HCT116 (cell line): Measurements from ENCODE around the gene STARD8. TPM values are rescaled to one million over a fixed set of nuclear protein-coding genes. Genes with fewer than 3 reads are reported as not detected.

Experiments used
- ATAC-seq: fragments of 200-7000 bp; cut with Tn5 transposase; 2 replicates; pipeline ENCODE4 v1.9.1; 2020; ENCODE audit warnings: mild to moderate bottlenecking, moderate library complexity
- BruUV-seq: library from RNA; stranded (reverse); fragments of 400-500 nt; replicated peaks from 2 replicates; lab custom pipeline; 2021; lab: Mats Ljungman, UMichigan
- CTCF ChIA-PET: fragments of 300-600 bp; sonication (Branson Sonifier 250); formaldehyde crosslinking; loops from one replicate; lab custom pipeline; 2021; ENCODE audit warnings: antibody characterized with exemption; lab: Charles Lee
- POLR2A ChIA-PET: fragments of 300-600, 350-600 bp; sonication (Branson Sonifier 250); formaldehyde crosslinking; loops from one replicate; lab custom pipeline; 2021; ENCODE audit warnings: antibody characterized with exemption; lab: Charles Lee
- RAD21 ChIA-PET, 2 experiments: fragments of 300-600 bp; sonication (Branson Sonifier 250); formaldehyde crosslinking; loops; one replicate each; lab custom pipeline; 2023; ENCODE audit warnings: low total read pairs in 2 of 2; ENCODE audit not compliant: uncharacterized antibody in 2 of 2, unreplicated experiment in 2 of 2, low non-redundant PET in 1 of 2; lab: Charles Lee
- DNase-seq: peaks from one replicate; pipeline ENCODE4 v3.0.0-alpha.2; 2010; ENCODE audit warnings: low read depth, low spot score
- H2AFZ ChIP-seq: fragments of 200-600 bp; shearing (Covaris generic), sonication (generic); 2 replicates; pipeline ENCODE4 v1.6.1; 2017; ENCODE audit warnings: low read depth, mixed run types, mixed read lengths, antibody characterized with exemption, low read length; ENCODE audit not compliant: poor library complexity, severe bottlenecking
- H3K27ac ChIP-seq: 2 replicates; pipeline ENCODE4 v1.5.1; 2012; ENCODE audit warnings: low read depth, low read length
- H3K27me3 ChIP-seq: fragments of 200-600 bp; sonication (generic); 2 replicates; pipeline ENCODE4 v1.6.1; 2016; ENCODE audit warnings: mixed run types, low read length, mixed read lengths; ENCODE audit not compliant: insufficient read depth
- H3K36me3 ChIP-seq, 2 experiments: fragments of 200-500 bp in 1 of 2; fragments of 200-600 bp in 1 of 2; sonication (Bioruptor generic) in 1 of 2; sonication (generic) in 1 of 2; 2 replicates each; pipeline versions ENCODE4 v1.5.1 to v1.6.1; 2014 to 2016; ENCODE audit warnings: low read length in 2 of 2, inconsistent platforms in 1 of 2, mixed read lengths in 1 of 2, mixed run types in 1 of 2; ENCODE audit not compliant: insufficient read depth in 2 of 2, control insufficient read depth in 1 of 2
- H3K4me1 ChIP-seq, 2 experiments: fragments of 200-600 bp in 1 of 2; sonication (generic) in 1 of 2; 2 replicates each; pipeline versions ENCODE4 v1.5.1 to v1.6.1; 2012 to 2017; ENCODE audit warnings: low read length in 2 of 2, inconsistent platforms in 1 of 2, mild to moderate bottlenecking in 1 of 2, mixed read lengths in 1 of 2, mixed run types in 1 of 2, moderate library complexity in 1 of 2; ENCODE audit not compliant: insufficient read depth in 2 of 2, control insufficient read depth in 1 of 2
- H3K4me2 ChIP-seq: fragments of 200-600 bp; sonication (generic); 2 replicates; pipeline ENCODE4 v1.6.1; 2017; ENCODE audit warnings: mixed run types, low read length, mixed read lengths
- H3K4me3 ChIP-seq, 2 experiments: fragments of 200-600 bp in 1 of 2; sonication (generic) in 1 of 2; replicated peaks in 1 of 2; 2 replicates each; pipeline ENCODE4 v1.5.1; 2011 to 2016; ENCODE audit warnings: low read length in 2 of 2, control low read depth in 1 of 2, low read depth in 1 of 2, mild to moderate bottlenecking in 1 of 2, mixed read lengths in 1 of 2, mixed run types in 1 of 2
- H3K79me2 ChIP-seq: fragments of 200-600 bp; sonication (generic); 2 replicates; pipeline ENCODE4 v1.6.1; 2017; ENCODE audit warnings: mild to moderate bottlenecking, mixed run types, low read length, moderate library complexity, mixed read lengths; ENCODE audit not compliant: insufficient read depth
- H3K9ac ChIP-seq: fragments of 200-600 bp; sonication (generic); 2 replicates; pipeline ENCODE4 v1.6.1; 2016; ENCODE audit warnings: low read length, mixed read lengths
- H3K9me2 ChIP-seq: fragments of 200-600 bp; sonication (generic), shearing (Covaris generic); 2 replicates; pipeline ENCODE4 v1.6.1; 2017; ENCODE audit warnings: mixed run types, mild to moderate bottlenecking, moderate library complexity; ENCODE audit not compliant: insufficient read depth
- H3K9me3 ChIP-seq, 2 experiments: fragments of 200-500 bp in 1 of 2; fragments of 200-600 bp in 1 of 2; sonication (Bioruptor generic) in 1 of 2; sonication (generic) in 1 of 2; 2 replicates each; pipeline ENCODE4 v1.6.1; 2014 to 2017; ENCODE audit warnings: low read length in 2 of 2, mixed read lengths in 2 of 2, inconsistent platforms in 1 of 2, low read depth in 1 of 2, mild to moderate bottlenecking in 1 of 2, mixed run types in 1 of 2, moderate library complexity in 1 of 2; ENCODE audit not compliant: control insufficient read depth in 1 of 2, insufficient read depth in 1 of 2
- H4K20me1 ChIP-seq: fragments of 200-600 bp; sonication (generic), shearing (Covaris generic); 2 replicates; pipeline ENCODE4 v1.6.1; 2017; ENCODE audit warnings: mixed run types, mild to moderate bottlenecking, moderate library complexity; ENCODE audit not compliant: insufficient read depth
- CBX3 ChIP-seq: IDR thresholded peaks from 2 replicates; pipeline ENCODE4 v1.6.1; 2012; ENCODE audit warnings: low read depth
- CEBPB ChIP-seq: IDR thresholded peaks from 2 replicates; pipeline ENCODE4 v1.6.1; 2012; ENCODE audit warnings: low read depth
- ELF1 ChIP-seq: IDR thresholded peaks from 2 replicates; pipeline ENCODE4 v1.6.1; 2012; ENCODE audit warnings: low read depth, borderline replicate concordance
- EZH2 ChIP-seq: fragments of 200-600 bp; sonication (generic); IDR thresholded peaks from 2 replicates; pipeline ENCODE4 v1.6.1; 2017; ENCODE audit warnings: antibody characterized with exemption, mixed run types
- EZH2phosphoT487 ChIP-seq: fragments of 200-600 bp; IDR thresholded peaks from 2 replicates; pipeline ENCODE4 v1.6.1; 2018; ENCODE audit warnings: antibody characterized with exemption, borderline replicate concordance
- FOSL1 ChIP-seq: IDR thresholded peaks from 2 replicates; pipeline ENCODE4 v1.6.1; 2012; ENCODE audit warnings: low read depth
- JUND ChIP-seq: IDR thresholded peaks from 2 replicates; pipeline ENCODE4 v1.6.1; 2012
- POLR2A ChIP-seq: IDR thresholded peaks from 2 replicates; pipeline ENCODE4 v1.7.0; 2011; ENCODE audit warnings: borderline replicate concordance; ENCODE audit not compliant: insufficient read depth, insufficient read length; ENCODE audit errors: extremely low read depth
- RAD21 ChIP-seq: IDR thresholded peaks from 2 replicates; pipeline ENCODE4 v1.6.1; 2012; ENCODE audit warnings: low read depth, mild to moderate bottlenecking
- SIN3A ChIP-seq: IDR thresholded peaks from 2 replicates; pipeline ENCODE4 v1.6.1; 2012; ENCODE audit warnings: low read depth
- SP1 ChIP-seq: IDR thresholded peaks from 2 replicates; pipeline ENCODE4 v1.6.1; 2012; ENCODE audit warnings: low read depth
- SRF ChIP-seq: IDR thresholded peaks from 2 replicates; pipeline ENCODE4 v1.6.1; 2012; ENCODE audit warnings: low read depth
- YY1 ChIP-seq: IDR thresholded peaks from 2 replicates; pipeline ENCODE4 v1.6.1; 2011; ENCODE audit warnings: low read length, low read depth, moderate library complexity, mild to moderate bottlenecking; ENCODE audit not compliant: insufficient replicate concordance; ENCODE audit errors: extremely low read depth
- ZFX ChIP-seq: fragments of 450-650 bp; IDR thresholded peaks from 2 replicates; pipeline ENCODE4 v1.6.1; 2017
- ZNF274 ChIP-seq: fragments of 200-500 bp; sonication (Bioruptor generic); IDR thresholded peaks from 2 replicates; pipeline ENCODE4 v1.6.1; 2014; ENCODE audit warnings: mild to moderate bottlenecking, low read depth, low read length, inconsistent platforms
- intact Hi-C: fragments of 100-400 bp; cut with micrococcal nuclease; formaldehyde crosslinking; loops from 2 replicates; pipeline ENCODE4 v1.10.0; 2022
- total RNA-seq: library from RNA; stranded (reverse); gene quantifications from one replicate; pipeline ENCODE4 v1.2.1, GENCODE V29; 2021; ENCODE audit not compliant: unreplicated experiment
- TF ChIP-seq, protein P1 (sequence below): IDR thresholded peaks from 2 replicates; pipeline ENCODE4 v1.6.1; 2012
- TF ChIP-seq, protein P2 (sequence below): IDR thresholded peaks from 2 replicates; pipeline ENCODE4 v1.6.1; 2012; ENCODE audit warnings: low read depth
- TF ChIP-seq, protein P3 (sequence below): IDR thresholded peaks from 2 replicates; pipeline ENCODE4 v1.6.1; 2011; ENCODE audit warnings: mild to moderate bottlenecking, low read length, moderate library complexity; ENCODE audit not compliant: insufficient replicate concordance; ENCODE audit errors: extremely low read depth
- TF ChIP-seq, protein P4 (sequence below), 3 experiments: fragments of 200-600 bp in 1 of 3; sonication (generic) in 1 of 3; IDR thresholded peaks in 2 of 3; conservative IDR thresholded peaks in 1 of 3; 2 replicates each; pipeline ENCODE4 v1.5.1; 2012 to 2017; ENCODE audit warnings: low read depth in 2 of 3, low read length in 2 of 3, antibody characterized with exemption in 1 of 3, borderline replicate concordance in 1 of 3, control low read depth in 1 of 3, mild to moderate bottlenecking in 1 of 3, mixed read lengths in 1 of 3, mixed run types in 1 of 3, moderate library complexity in 1 of 3; ENCODE audit not compliant: insufficient read depth in 1 of 3
- TF ChIP-seq, protein P5 (sequence below): IDR thresholded peaks from 2 replicates; pipeline ENCODE4 v1.6.1; 2012

The STARD8 gene
- total RNA-seq, 1 experiment from 2014 or later = 5.4 TPM

DNA sequence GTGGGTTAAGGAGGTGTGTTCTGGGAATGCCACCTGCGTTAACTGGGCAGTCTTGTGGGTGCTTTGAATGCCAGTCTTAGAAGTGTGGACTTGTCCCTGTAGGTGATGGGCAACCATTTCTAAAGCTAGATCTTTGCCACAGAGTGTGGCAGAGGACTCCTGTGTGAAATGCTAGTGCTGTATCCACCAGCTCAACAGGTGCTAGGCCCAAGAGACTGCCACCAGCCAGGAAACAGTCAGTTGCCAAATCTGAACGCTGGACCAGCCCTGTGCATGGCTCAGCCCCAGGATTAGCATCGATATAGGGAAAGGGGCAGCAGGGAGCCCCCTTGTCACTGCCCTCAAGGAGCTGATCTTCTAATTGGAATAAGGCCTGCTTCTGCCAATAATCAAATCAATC is 35.3 kb downstream of the STARD8 start:
- H4K20me1 ChIP-seq = no peaks in the 10 kb centered on the region
- no peaks in the 10 kb centered on the region for H3K36me3 ChIP-seq
- H3K4me1 ChIP-seq = no peaks in the 10 kb centered on the region
- no peaks in the 10 kb centered on the region for H3K79me2 ChIP-seq
- no peak overlapping the region for H3K4me3 ChIP-seq
- no peak for TF ChIP-seq RAD21
- no peak for TF ChIP-seq POLR2A
- no peak for TF ChIP-seq SP1
- TF ChIP-seq, protein P1, sequence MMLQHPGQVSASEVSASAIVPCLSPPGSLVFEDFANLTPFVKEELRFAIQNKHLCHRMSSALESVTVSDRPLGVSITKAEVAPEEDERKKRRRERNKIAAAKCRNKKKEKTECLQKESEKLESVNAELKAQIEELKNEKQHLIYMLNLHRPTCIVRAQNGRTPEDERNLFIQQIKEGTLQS = no peak
- TF ChIP-seq YY1 = no peak
- TF ChIP-seq, protein P2, sequence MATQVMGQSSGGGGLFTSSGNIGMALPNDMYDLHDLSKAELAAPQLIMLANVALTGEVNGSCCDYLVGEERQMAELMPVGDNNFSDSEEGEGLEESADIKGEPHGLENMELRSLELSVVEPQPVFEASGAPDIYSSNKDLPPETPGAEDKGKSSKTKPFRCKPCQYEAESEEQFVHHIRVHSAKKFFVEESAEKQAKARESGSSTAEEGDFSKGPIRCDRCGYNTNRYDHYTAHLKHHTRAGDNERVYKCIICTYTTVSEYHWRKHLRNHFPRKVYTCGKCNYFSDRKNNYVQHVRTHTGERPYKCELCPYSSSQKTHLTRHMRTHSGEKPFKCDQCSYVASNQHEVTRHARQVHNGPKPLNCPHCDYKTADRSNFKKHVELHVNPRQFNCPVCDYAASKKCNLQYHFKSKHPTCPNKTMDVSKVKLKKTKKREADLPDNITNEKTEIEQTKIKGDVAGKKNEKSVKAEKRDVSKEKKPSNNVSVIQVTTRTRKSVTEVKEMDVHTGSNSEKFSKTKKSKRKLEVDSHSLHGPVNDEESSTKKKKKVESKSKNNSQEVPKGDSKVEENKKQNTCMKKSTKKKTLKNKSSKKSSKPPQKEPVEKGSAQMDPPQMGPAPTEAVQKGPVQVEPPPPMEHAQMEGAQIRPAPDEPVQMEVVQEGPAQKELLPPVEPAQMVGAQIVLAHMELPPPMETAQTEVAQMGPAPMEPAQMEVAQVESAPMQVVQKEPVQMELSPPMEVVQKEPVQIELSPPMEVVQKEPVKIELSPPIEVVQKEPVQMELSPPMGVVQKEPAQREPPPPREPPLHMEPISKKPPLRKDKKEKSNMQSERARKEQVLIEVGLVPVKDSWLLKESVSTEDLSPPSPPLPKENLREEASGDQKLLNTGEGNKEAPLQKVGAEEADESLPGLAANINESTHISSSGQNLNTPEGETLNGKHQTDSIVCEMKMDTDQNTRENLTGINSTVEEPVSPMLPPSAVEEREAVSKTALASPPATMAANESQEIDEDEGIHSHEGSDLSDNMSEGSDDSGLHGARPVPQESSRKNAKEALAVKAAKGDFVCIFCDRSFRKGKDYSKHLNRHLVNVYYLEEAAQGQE = no peak
- TF ChIP-seq JUND = no peak
- TF ChIP-seq, protein P3, sequence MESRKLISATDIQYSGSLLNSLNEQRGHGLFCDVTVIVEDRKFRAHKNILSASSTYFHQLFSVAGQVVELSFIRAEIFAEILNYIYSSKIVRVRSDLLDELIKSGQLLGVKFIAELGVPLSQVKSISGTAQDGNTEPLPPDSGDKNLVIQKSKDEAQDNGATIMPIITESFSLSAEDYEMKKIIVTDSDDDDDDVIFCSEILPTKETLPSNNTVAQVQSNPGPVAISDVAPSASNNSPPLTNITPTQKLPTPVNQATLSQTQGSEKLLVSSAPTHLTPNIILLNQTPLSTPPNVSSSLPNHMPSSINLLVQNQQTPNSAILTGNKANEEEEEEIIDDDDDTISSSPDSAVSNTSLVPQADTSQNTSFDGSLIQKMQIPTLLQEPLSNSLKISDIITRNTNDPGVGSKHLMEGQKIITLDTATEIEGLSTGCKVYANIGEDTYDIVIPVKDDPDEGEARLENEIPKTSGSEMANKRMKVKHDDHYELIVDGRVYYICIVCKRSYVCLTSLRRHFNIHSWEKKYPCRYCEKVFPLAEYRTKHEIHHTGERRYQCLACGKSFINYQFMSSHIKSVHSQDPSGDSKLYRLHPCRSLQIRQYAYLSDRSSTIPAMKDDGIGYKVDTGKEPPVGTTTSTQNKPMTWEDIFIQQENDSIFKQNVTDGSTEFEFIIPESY = no peak
- TF ChIP-seq, protein P4, sequence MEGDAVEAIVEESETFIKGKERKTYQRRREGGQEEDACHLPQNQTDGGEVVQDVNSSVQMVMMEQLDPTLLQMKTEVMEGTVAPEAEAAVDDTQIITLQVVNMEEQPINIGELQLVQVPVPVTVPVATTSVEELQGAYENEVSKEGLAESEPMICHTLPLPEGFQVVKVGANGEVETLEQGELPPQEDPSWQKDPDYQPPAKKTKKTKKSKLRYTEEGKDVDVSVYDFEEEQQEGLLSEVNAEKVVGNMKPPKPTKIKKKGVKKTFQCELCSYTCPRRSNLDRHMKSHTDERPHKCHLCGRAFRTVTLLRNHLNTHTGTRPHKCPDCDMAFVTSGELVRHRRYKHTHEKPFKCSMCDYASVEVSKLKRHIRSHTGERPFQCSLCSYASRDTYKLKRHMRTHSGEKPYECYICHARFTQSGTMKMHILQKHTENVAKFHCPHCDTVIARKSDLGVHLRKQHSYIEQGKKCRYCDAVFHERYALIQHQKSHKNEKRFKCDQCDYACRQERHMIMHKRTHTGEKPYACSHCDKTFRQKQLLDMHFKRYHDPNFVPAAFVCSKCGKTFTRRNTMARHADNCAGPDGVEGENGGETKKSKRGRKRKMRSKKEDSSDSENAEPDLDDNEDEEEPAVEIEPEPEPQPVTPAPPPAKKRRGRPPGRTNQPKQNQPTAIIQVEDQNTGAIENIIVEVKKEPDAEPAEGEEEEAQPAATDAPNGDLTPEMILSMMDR (IDR thresholded peaks at IDR 0.05 in 2 of 3, conservative IDR thresholded peaks at IDR 0.05 in 1 of 3; ENCODE audit: borderline replicate concordance in 1 of 3, insufficient read depth in 1 of 3, low read depth in 2 of 3, low read length in 2 of 3) = no peak
- no peak for TF ChIP-seq CBX3
- TF ChIP-seq ELF1 = no peak
- no peak for TF ChIP-seq FOSL1
- TF ChIP-seq CEBPB = no peak
- no peak for TF ChIP-seq ZFX
- no peak for TF ChIP-seq SRF
- TF ChIP-seq SIN3A = no peak
- TF ChIP-seq EZH2phosphoT487 = no peak
- no peak for TF ChIP-seq ZNF274
- no peak for TF ChIP-seq EZH2
- TF ChIP-seq, protein P5, sequence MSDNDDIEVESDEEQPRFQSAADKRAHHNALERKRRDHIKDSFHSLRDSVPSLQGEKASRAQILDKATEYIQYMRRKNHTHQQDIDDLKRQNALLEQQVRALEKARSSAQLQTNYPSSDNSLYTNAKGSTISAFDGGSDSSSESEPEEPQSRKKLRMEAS = no peak
- TF ChIP-seq, all 23 proteins: peak for 0
- no peaks in the 10 kb centered on the region for H3K27me3 ChIP-seq
- no peaks in the 10 kb centered on the region for H3K9me3 ChIP-seq
- H3K9me2 ChIP-seq = no peaks in the 10 kb centered on the region
- BruUV-seq = no TSS peak
- H3K27ac ChIP-seq = no peak overlapping the region
- POLR2A ChIA-PET = no interaction called here
- CTCF ChIA-PET = no interaction called here
- RAD21 ChIA-PET = no interaction called here
- no peak overlapping the region for H3K9ac ChIP-seq
- no peak overlapping the region for H3K4me2 ChIP-seq
- DNase-seq = no peak
- ATAC-seq = no peak
- intact Hi-C loops = no loop called here
- H2AFZ ChIP-seq = no peak overlapping the region
